ENCODE results near the gene CLSTN1. TPM values are rescaled to one million over a fixed set of nuclear protein-coding genes. Genes with fewer than 3 reads are reported as not detected.

Gene CLSTN1
- polyA plus RNA-seq, 4 donors, result 29.2 to 78.8 (median 41.8) TPM

GRCh38 chr1:9821710-9822109 is 2.1 kb downstream of the CLSTN1 start:
- no peak for FAIRE-seq
- no peaks in the 10 kb centered on the region for H3K9me3 ChIP-seq (ENCODE audit: control insufficient read depth in 2 of 2, insufficient read depth in 1 of 2, low read depth in 1 of 2, low read length in 1 of 2)
- WGBS, 3 donors, result 70 to 83% (median 81%) methylated on average over 4 of the region's 4 CpGs
- H3K27me3 ChIP-seq (ENCODE audit: control insufficient read depth in 3 of 3, insufficient read depth in 3 of 3, low read length in 3 of 3), result no peaks in the 10 kb centered on the region
- H3K36me3 ChIP-seq (ENCODE audit: control insufficient read depth in 3 of 3, insufficient read depth in 2 of 3, low read depth in 1 of 3, low read length in 3 of 3), result peaks cover 0 to 2% (median 0%) of the 10 kb centered on the region in 3 donors
- H3K4me3 ChIP-seq (ENCODE audit: low read depth in 1 of 3, low read length in 3 of 3), result no peak overlapping the region
- H3K4me1 ChIP-seq (ENCODE audit: control insufficient read depth in 3 of 3, insufficient read depth in 2 of 3, low read depth in 1 of 3, low read length in 2 of 3), result peaks cover 0 to 12% (median 3%) of the 10 kb centered on the region in 3 donors
- H3K27ac ChIP-seq (ENCODE audit: low read depth in 1 of 3, low read length in 2 of 3), result no peak overlapping the region
- no peak for DNase-seq

- DNase-seq, result no peak
- WGBS, 3 donors, result 89 to 91% (median 89%) methylated on average over 3 of the region's 3 CpGs
- no peaks in the 10 kb centered on the region for H3K27me3 ChIP-seq (ENCODE audit: control insufficient read depth in 3 of 3, insufficient read depth in 3 of 3, low read length in 3 of 3)
- H3K9me3 ChIP-seq (ENCODE audit: control insufficient read depth in 2 of 2, insufficient read depth in 1 of 2, low read depth in 1 of 2, low read length in 1 of 2), result no peaks in the 10 kb centered on the region
- H3K4me3 ChIP-seq (ENCODE audit: low read depth in 1 of 3, low read length in 3 of 3), result no peak overlapping the region
- H3K36me3 ChIP-seq (ENCODE audit: control insufficient read depth in 3 of 3, insufficient read depth in 2 of 3, low read depth in 1 of 3, low read length in 3 of 3), result peaks cover 0 to 2% (median 0%) of the 10 kb centered on the region in 3 donors
- H3K27ac ChIP-seq (ENCODE audit: low read depth in 1 of 3, low read length in 2 of 3), result no peak overlapping the region
- no peak for FAIRE-seq
- H3K4me1 ChIP-seq (ENCODE audit: control insufficient read depth in 3 of 3, insufficient read depth in 2 of 3, low read depth in 1 of 3, low read length in 2 of 3), result peaks cover 0 to 13% (median 4%) of the 10 kb centered on the region in 3 donors
These were observed 3.2 kb downstream of the CLSTN1 start for GRCh38 chr1:9820521-9820920.

- Histone ChIP-seq H3K27ac (ENCODE audit: low read depth in 1 of 3, low read length in 2 of 3) (no peak overlapping the region), H3K4me1 (ENCODE audit: control insufficient read depth in 3 of 3, insufficient read depth in 2 of 3, low read depth in 1 of 3, low read length in 2 of 3) (peaks cover 4 to 16% (median 12%) of the 10 kb centered on the region in 3 donors), H3K4me3 (ENCODE audit: low read depth in 1 of 3, low read length in 3 of 3) (no peak overlapping the region), H3K9me3 (ENCODE audit: control insufficient read depth in 2 of 2, insufficient read depth in 1 of 2, low read depth in 1 of 2, low read length in 1 of 2) (no peaks in the 10 kb centered on the region), H3K36me3 (ENCODE audit: control insufficient read depth in 3 of 3, insufficient read depth in 2 of 3, low read depth in 1 of 3, low read length in 3 of 3) (peaks cover 0 to 2% (median 0%) of the 10 kb centered on the region in 3 donors), H3K27me3 (ENCODE audit: control insufficient read depth in 3 of 3, insufficient read depth in 3 of 3, low read length in 3 of 3) (no peaks in the 10 kb centered on the region)
- DNase-seq, result no peak
- no peak for FAIRE-seq
- 87 to 94% (median 90%) methylated on average over 4 of the region's 4 CpGs for WGBS, 3 donors
These were observed 6.0 kb downstream of the CLSTN1 start for GRCh38 chr1:9817734-9818133.

GRCh38 chr1:9816199-9816598 is 7.6 kb downstream of the CLSTN1 start:
- Histone ChIP-seq H3K4me1 (ENCODE audit: control insufficient read depth in 3 of 3, insufficient read depth in 2 of 3, low read depth in 1 of 3, low read length in 2 of 3) (peaks cover 4 to 10% (median 9%) of the 10 kb centered on the region in 3 donors), H3K4me3 (ENCODE audit: low read depth in 1 of 3, low read length in 3 of 3) (no peak overlapping the region), H3K9me3 (ENCODE audit: control insufficient read depth in 2 of 2, insufficient read depth in 1 of 2, low read depth in 1 of 2, low read length in 1 of 2) (no peaks in the 10 kb centered on the region), H3K27me3 (ENCODE audit: control insufficient read depth in 3 of 3, insufficient read depth in 3 of 3, low read length in 3 of 3) (no peaks in the 10 kb centered on the region), H3K36me3 (ENCODE audit: control insufficient read depth in 3 of 3, insufficient read depth in 2 of 3, low read depth in 1 of 3, low read length in 3 of 3) (peaks cover 0 to 2% (median 0%) of the 10 kb centered on the region in 3 donors), H3K27ac (ENCODE audit: low read depth in 1 of 3, low read length in 2 of 3) (no peak overlapping the region)
- 67 to 77% (median 68%) methylated on average over 1 of the region's 1 CpG for WGBS, 3 donors
- DNase-seq (no peak), FAIRE-seq (no peak)

GRCh38 chr1:9815150-9815549 is 8.6 kb downstream of the CLSTN1 start:
- DNase-seq (peak; percentile 68 to 82), FAIRE-seq (no peak)
- Histone ChIP-seq H3K36me3 (ENCODE audit: control insufficient read depth in 3 of 3, insufficient read depth in 2 of 3, low read depth in 1 of 3, low read length in 3 of 3) (peaks cover 0 to 2% (median 0%) of the 10 kb centered on the region in 3 donors), H3K4me3 (ENCODE audit: low read depth in 1 of 3, low read length in 3 of 3) (no peak overlapping the region), H3K27me3 (ENCODE audit: control insufficient read depth in 3 of 3, insufficient read depth in 3 of 3, low read length in 3 of 3) (no peaks in the 10 kb centered on the region), H3K4me1 (ENCODE audit: control insufficient read depth in 3 of 3, insufficient read depth in 2 of 3, low read depth in 1 of 3, low read length in 2 of 3) (peaks cover 4 to 9% (median 9%) of the 10 kb centered on the region in 3 donors), H3K9me3 (ENCODE audit: control insufficient read depth in 2 of 2, insufficient read depth in 1 of 2, low read depth in 1 of 2, low read length in 1 of 2) (no peaks in the 10 kb centered on the region), H3K27ac (ENCODE audit: low read depth in 1 of 3, low read length in 2 of 3) (peak overlapping the region; percentile 54 to 84 (median 82))
- WGBS, 3 donors, result 25 to 62% (median 35%) methylated on average over 2 of the region's 2 CpGs

- no peak for DNase-seq
- peaks cover 4 to 9% (median 9%) of the 10 kb centered on the region in 3 donors for H3K4me1 ChIP-seq (ENCODE audit: control insufficient read depth in 3 of 3, insufficient read depth in 2 of 3, low read depth in 1 of 3, low read length in 2 of 3)
- peak overlapping the region; percentile 54 to 84 (median 82) for H3K27ac ChIP-seq (ENCODE audit: low read depth in 1 of 3, low read length in 2 of 3)
- FAIRE-seq, result no peak
- no peaks in the 10 kb centered on the region for H3K9me3 ChIP-seq (ENCODE audit: control insufficient read depth in 2 of 2, insufficient read depth in 1 of 2, low read depth in 1 of 2, low read length in 1 of 2)
- no peaks in the 10 kb centered on the region for H3K36me3 ChIP-seq (ENCODE audit: control insufficient read depth in 3 of 3, insufficient read depth in 2 of 3, low read depth in 1 of 3, low read length in 3 of 3)
- H3K27me3 ChIP-seq (ENCODE audit: control insufficient read depth in 3 of 3, insufficient read depth in 3 of 3, low read length in 3 of 3), result no peaks in the 10 kb centered on the region
- H3K4me3 ChIP-seq (ENCODE audit: low read depth in 1 of 3, low read length in 3 of 3), result no peak overlapping the region
- WGBS, 3 donors, result 85 to 86% (median 86%) methylated on average over 6 of the region's 6 CpGs
These were observed 9.1 kb downstream of the CLSTN1 start for GRCh38 chr1:9814619-9815018.

GRCh38 chr1:9811239-9811966 is 12.4 kb downstream of the CLSTN1 start:
- DNase-seq (no peak), FAIRE-seq (no peak)
- no peak overlapping the region for H3K27ac ChIP-seq (ENCODE audit: low read depth in 1 of 3, low read length in 2 of 3)
- no peaks in the 10 kb centered on the region for H3K27me3 ChIP-seq (ENCODE audit: control insufficient read depth in 3 of 3, insufficient read depth in 3 of 3, low read length in 3 of 3)
- 59 to 66% (median 65%) methylated on average over 6 of the region's 6 CpGs for WGBS, 3 donors
- no peak overlapping the region for H3K4me3 ChIP-seq (ENCODE audit: low read depth in 1 of 3, low read length in 3 of 3)
- H3K9me3 ChIP-seq (ENCODE audit: control insufficient read depth in 2 of 2, insufficient read depth in 1 of 2, low read depth in 1 of 2, low read length in 1 of 2), result no peaks in the 10 kb centered on the region
- peaks cover 0 to 15% (median 0%) of the 10 kb centered on the region in 3 donors for H3K36me3 ChIP-seq (ENCODE audit: control insufficient read depth in 3 of 3, insufficient read depth in 2 of 3, low read depth in 1 of 3, low read length in 3 of 3)
- peaks cover 4 to 9% (median 9%) of the 10 kb centered on the region in 3 donors for H3K4me1 ChIP-seq (ENCODE audit: control insufficient read depth in 3 of 3, insufficient read depth in 2 of 3, low read depth in 1 of 3, low read length in 2 of 3)

GRCh38 chr1:9809100-9809510 is 14.7 kb downstream of the CLSTN1 start:
- 58 to 73% (median 67%) methylated on average over 8 of the region's 8 CpGs for WGBS, 3 donors
- no peak for FAIRE-seq

More at GRCh38 chr1:9809100-9809510, 14.7 kb downstream of the CLSTN1 start:
- peaks cover 0 to 15% (median 0%) of the 10 kb centered on the region in 3 donors for H3K36me3 ChIP-seq (ENCODE audit: control insufficient read depth in 3 of 3, insufficient read depth in 2 of 3, low read depth in 1 of 3, low read length in 3 of 3)
- no peak overlapping the region for H3K4me3 ChIP-seq (ENCODE audit: low read depth in 1 of 3, low read length in 3 of 3)
- peaks cover 0 to 2% (median 0%) of the 10 kb centered on the region in 3 donors for H3K4me1 ChIP-seq (ENCODE audit: control insufficient read depth in 3 of 3, insufficient read depth in 2 of 3, low read depth in 1 of 3, low read length in 2 of 3)
- no peaks in the 10 kb centered on the region for H3K27me3 ChIP-seq (ENCODE audit: control insufficient read depth in 3 of 3, insufficient read depth in 3 of 3, low read length in 3 of 3)
- no peaks in the 10 kb centered on the region for H3K9me3 ChIP-seq (ENCODE audit: control insufficient read depth in 2 of 2, insufficient read depth in 1 of 2, low read depth in 1 of 2, low read length in 1 of 2)
- no peak for DNase-seq
- H3K27ac ChIP-seq (ENCODE audit: low read depth in 1 of 3, low read length in 2 of 3), result no peak overlapping the region
